K562 (cell line): Measurements from ENCODE around the gene SLC45A3. TPM values are rescaled to one million over a fixed set of nuclear protein-coding genes. Genes with fewer than 3 reads are reported as not detected.

Experiments
- BRF2 ChIP-seq: IDR thresholded peaks from 3 replicates; pipeline ENCODE4 v1.6.1; 2011; ENCODE audit warnings: borderline replicate concordance, mild to moderate bottlenecking; ENCODE audit not compliant: insufficient read length, insufficient read depth
- CBX8 ChIP-seq: fragments of 200-600 bp; sonication (generic); IDR thresholded peaks from 2 replicates; pipeline ENCODE4 v1.6.1; 2012; ENCODE audit warnings: borderline replicate concordance, mixed run types, low read depth, mild to moderate bottlenecking, moderate library complexity, mixed read lengths, low read length, control low read depth, inconsistent platforms; ENCODE audit not compliant: poor library complexity, severe bottlenecking; ENCODE audit errors: extremely low read depth
- ELF1 ChIP-seq: fragments of 200-800 bp; sonication (Bioruptor generic); IDR thresholded peaks from 2 replicates; pipeline ENCODE4 v1.6.1; 2016; ENCODE audit warnings: missing genetic modification characterization, missing compliant biosample characterization
- KHSRP ChIP-seq: fragments of 450-650 bp; IDR thresholded peaks from 2 replicates; pipeline ENCODE4 v1.6.1; 2017
- MECOM ChIP-seq: fragments of 250-450 bp; sonication (Bioruptor Pico); IDR thresholded peaks from 2 replicates; pipeline ENCODE4 v1.8.0; 2022; ENCODE audit warnings: inconsistent platforms
- MYC ChIP-seq, 2 experiments: fragments of 250-450 bp in 1 of 2; sonication (Bioruptor Pico) in 1 of 2; IDR thresholded peaks; 2 replicates each; pipeline versions ENCODE4 v1.5.1 to v1.6.1; 2012 to 2021; ENCODE audit warnings: low read depth in 2 of 2, borderline replicate concordance in 1 of 2, improper control_type of control experiment in 1 of 2, low read length in 1 of 2, mild to moderate bottlenecking in 1 of 2, moderate library complexity in 1 of 2
- NBN ChIP-seq: fragments of 450-650 bp; IDR thresholded peaks from 2 replicates; pipeline ENCODE4 v1.6.1; 2016; ENCODE audit warnings: low read depth, mild to moderate bottlenecking
- NFE2L1 ChIP-seq: fragments of 450-650 bp; IDR thresholded peaks from 2 replicates; pipeline ENCODE4 v1.6.1; 2016; ENCODE audit warnings: missing genetic modification characterization, low read depth, mild to moderate bottlenecking, missing compliant biosample characterization, moderate library complexity, borderline replicate concordance
- NFIC ChIP-seq: fragments of 450-650 bp; IDR thresholded peaks from 2 replicates; pipeline ENCODE4 v1.6.1; 2017; ENCODE audit warnings: mild to moderate bottlenecking, inconsistent platforms
- PTBP1 ChIP-seq: fragments of 200-400 bp; formaldehyde crosslinking; IDR thresholded peaks from 2 replicates; pipeline ENCODE4 v1.6.1; 2017; ENCODE audit warnings: low read depth, low read length
- RBM22 ChIP-seq: fragments of 200-400 bp; formaldehyde crosslinking; IDR thresholded peaks from 2 replicates; pipeline ENCODE4 v1.6.1; 2018; ENCODE audit warnings: low read length, low read depth; ENCODE audit not compliant: poor library complexity, severe bottlenecking
- THRAP3 ChIP-seq: fragments of 450-650 bp; IDR thresholded peaks from 2 replicates; pipeline ENCODE4 v1.6.1; 2016; ENCODE audit warnings: mild to moderate bottlenecking, inconsistent platforms, borderline replicate concordance
- ZC3H11A ChIP-seq: IDR thresholded peaks from 2 replicates; pipeline ENCODE4 v1.6.1; 2012; ENCODE audit warnings: low read depth, low read length, improper control_type of control experiment
- ZKSCAN1 ChIP-seq: fragments of 150-350 bp; IDR thresholded peaks from 2 replicates; pipeline ENCODE4 v1.6.1; 2016; ENCODE audit warnings: low read depth, low read length
- ZNF23 ChIP-seq: fragments of 250-450 bp; sonication (Bioruptor Pico); IDR thresholded peaks from 2 replicates; pipeline ENCODE4 v1.4.0; 2020; ENCODE audit warnings: mild to moderate bottlenecking
- ZNF24 ChIP-seq: fragments of 450-650 bp; IDR thresholded peaks from 2 replicates; pipeline ENCODE4 v1.6.1; 2016
- ZNF316 ChIP-seq: fragments of 450-650 bp; IDR thresholded peaks from 2 replicates; pipeline ENCODE4 v1.6.1; 2016
- polyA plus RNA-seq, 8 experiments: library from polyadenylated mRNA; depleted of rRNA in 4 of 8; stranded (reverse) in 5 of 8; unstranded in 3 of 8; fragments of >200 nt; fragmentation: Nextera tagmentation in 2 of 8; fragmentation: Illumina TruSeq in 1 of 8; extraction: Ambion mirVana in 2 of 8; extraction: Trizol in 1 of 8; gene quantifications; 2 replicates each; pipeline versions ENCODE4 v1.2.1 to v1.2.3, GENCODE V29; 2011 to 2014; ENCODE audit warnings: inconsistent platforms in 1 of 8, missing spikeins in 1 of 8
- total RNA-seq, 7 experiments: library from RNA; depleted of rRNA in 6 of 7; stranded (reverse); fragments of >200 nt in 6 of 7; fragmentation: Illumina TruSeq in 2 of 7; extraction: Trizol in 2 of 7; gene quantifications; 2 replicates each; pipeline versions ENCODE4 v1.2.1 to v1.2.3, GENCODE V29; 2011 to 2021; ENCODE audit warnings: low replicate concordance in 1 of 7
- TF ChIP-seq, protein P1 (sequence below): sonication (generic); formaldehyde crosslinking; IDR thresholded peaks from 2 replicates; pipeline ENCODE4 v1.8.0; 2022; ENCODE audit warnings: mild to moderate bottlenecking, low read depth, missing genetic modification reagents
- TF ChIP-seq, protein P2 (sequence below): sonication (generic); formaldehyde crosslinking; IDR thresholded peaks from 2 replicates; pipeline ENCODE4 v1.8.1; 2023; ENCODE audit warnings: mild to moderate bottlenecking, missing genetic modification reagents
- TF ChIP-seq, protein P3 (sequence below): fragments of 450-650 bp; conservative IDR thresholded peaks from 2 replicates; pipeline ENCODE4 v1.6.1; 2016; ENCODE audit warnings: missing genetic modification characterization, low read depth, mild to moderate bottlenecking, missing compliant biosample characterization, moderate library complexity
- TF ChIP-seq, protein P4 (sequence below): fragments of 450-650 bp; formaldehyde crosslinking; conservative IDR thresholded peaks from 2 replicates; pipeline ENCODE4 v1.4.0; 2022; ENCODE audit warnings: mild to moderate bottlenecking, missing genetic modification characterization

SLC45A3 gene
- total and polyA plus RNA-seq, 9 of the 15 experiments (the other 6 are each of a cell fraction or from before 2014, with no cell fraction given): 0.06 to 3.3 (median 1.3) TPM

DNA sequence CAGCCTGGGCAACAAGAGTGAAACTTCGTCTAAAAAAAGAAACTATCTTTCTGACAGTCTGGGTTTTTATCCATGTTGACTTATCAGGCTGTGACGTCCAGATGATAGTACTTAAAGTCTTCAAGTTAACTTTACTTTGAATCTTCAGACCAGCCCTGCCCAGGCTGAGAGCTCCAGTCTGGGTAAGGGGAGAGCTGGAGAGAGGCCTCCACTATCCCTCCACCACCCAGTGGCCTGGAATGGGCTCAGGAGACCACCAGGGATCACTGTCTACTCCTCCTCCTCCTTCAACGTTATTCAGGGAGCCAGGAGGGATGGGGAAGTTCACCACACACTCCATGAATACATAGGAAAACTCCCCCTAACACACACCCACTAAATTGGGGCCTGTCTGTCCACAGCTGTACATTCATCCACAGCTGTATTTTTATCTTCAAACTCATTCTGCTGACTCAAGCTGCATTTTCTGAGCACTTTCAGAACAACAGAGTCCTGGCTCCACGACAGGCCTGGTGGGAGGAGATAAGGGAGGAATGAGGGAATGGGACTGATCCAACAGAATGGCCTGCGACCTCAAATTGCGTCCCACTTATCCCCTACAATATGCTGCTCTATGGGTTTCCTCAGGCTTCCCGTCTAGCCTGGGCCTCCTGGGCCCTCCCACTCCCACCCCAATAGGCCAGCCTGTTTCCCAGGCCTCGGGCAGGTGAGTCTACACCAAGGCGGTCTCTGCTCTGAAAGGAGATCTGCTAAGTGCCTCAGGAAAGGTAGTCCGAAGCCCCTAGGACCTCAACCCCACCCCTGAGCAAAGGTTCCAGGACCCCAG, 1.8 kb downstream of the SLC45A3 start (continued):
- TF ChIP-seq, protein P1, sequence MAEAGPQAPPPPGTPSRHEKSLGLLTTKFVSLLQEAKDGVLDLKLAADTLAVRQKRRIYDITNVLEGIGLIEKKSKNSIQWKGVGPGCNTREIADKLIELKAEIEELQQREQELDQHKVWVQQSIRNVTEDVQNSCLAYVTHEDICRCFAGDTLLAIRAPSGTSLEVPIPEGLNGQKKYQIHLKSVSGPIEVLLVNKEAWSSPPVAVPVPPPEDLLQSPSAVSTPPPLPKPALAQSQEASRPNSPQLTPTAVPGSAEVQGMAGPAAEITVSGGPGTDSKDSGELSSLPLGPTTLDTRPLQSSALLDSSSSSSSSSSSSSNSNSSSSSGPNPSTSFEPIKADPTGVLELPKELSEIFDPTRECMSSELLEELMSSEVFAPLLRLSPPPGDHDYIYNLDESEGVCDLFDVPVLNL (CRISPR knock-in tag): no peak
- TF ChIP-seq NBN (peak; percentile 98), ZNF316 (peak; percentile 100), THRAP3 (no peak), ZC3H11A (no peak), NFIC (peak; percentile 98), BRF2 (no peak), KHSRP (peak; percentile 72; the same call in 1 of the 2 replicates), CBX8 (no peak), MECOM (CRISPR knock-in tag) (no peak), ELF1 (no peak), MYC (IDR thresholded peaks at IDR 0.05; ENCODE audit: low read depth, low read length) (no peak; the same call in 1 of the 2 replicates), MYC (CRISPR knock-in tag; IDR thresholded peaks at IDR 0.05; ENCODE audit: borderline replicate concordance, low read depth) (no peak), PTBP1 (no peak), ZNF23 (CRISPR knock-in tag) (peak; percentile 78; the same call in 1 of the 2 replicates), ZNF24 (0 out of 2 replicates have a peak, but pooled peaks have one; percentile 81), RBM22 (no peak), NFE2L1 (tag) (no peak), ZKSCAN1 (peak; percentile 52; the same call in 1 of the 2 replicates)
- TF ChIP-seq, protein P2, sequence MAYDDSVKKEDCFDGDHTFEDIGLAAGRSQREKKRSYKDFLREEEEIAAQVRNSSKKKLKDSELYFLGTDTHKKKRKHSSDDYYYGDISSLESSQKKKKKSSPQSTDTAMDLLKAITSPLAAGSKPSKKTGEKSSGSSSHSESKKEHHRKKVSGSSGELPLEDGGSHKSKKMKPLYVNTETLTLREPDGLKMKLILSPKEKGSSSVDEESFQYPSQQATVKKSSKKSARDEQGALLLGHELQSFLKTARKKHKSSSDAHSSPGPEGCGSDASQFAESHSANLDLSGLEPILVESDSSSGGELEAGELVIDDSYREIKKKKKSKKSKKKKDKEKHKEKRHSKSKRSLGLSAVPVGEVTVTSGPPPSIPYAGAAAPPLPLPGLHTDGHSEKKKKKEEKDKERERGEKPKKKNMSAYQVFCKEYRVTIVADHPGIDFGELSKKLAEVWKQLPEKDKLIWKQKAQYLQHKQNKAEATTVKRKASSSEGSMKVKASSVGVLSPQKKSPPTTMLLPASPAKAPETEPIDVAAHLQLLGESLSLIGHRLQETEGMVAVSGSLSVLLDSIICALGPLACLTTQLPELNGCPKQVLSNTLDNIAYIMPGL (CRISPR knock-in tag): peak; percentile 30; the same call in 1 of the 2 replicates
- TF ChIP-seq, protein P3, sequence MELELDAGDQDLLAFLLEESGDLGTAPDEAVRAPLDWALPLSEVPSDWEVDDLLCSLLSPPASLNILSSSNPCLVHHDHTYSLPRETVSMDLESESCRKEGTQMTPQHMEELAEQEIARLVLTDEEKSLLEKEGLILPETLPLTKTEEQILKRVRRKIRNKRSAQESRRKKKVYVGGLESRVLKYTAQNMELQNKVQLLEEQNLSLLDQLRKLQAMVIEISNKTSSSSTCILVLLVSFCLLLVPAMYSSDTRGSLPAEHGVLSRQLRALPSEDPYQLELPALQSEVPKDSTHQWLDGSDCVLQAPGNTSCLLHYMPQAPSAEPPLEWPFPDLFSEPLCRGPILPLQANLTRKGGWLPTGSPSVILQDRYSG (tag): 0 out of 2 replicates have a peak, but pooled peaks have one; percentile 55
- TF ChIP-seq, protein P4, sequence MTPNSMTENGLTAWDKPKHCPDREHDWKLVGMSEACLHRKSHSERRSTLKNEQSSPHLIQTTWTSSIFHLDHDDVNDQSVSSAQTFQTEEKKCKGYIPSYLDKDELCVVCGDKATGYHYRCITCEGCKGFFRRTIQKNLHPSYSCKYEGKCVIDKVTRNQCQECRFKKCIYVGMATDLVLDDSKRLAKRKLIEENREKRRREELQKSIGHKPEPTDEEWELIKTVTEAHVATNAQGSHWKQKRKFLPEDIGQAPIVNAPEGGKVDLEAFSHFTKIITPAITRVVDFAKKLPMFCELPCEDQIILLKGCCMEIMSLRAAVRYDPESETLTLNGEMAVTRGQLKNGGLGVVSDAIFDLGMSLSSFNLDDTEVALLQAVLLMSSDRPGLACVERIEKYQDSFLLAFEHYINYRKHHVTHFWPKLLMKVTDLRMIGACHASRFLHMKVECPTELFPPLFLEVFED (CRISPR knock-in tag): peak; percentile 77; the same call in 1 of the 2 replicates
